GM21367 (cell line): ENCODE measurements around the gene IARS2.
"Not testable (repeated sequence)": the region's sequence is repeated elsewhere in the genome, so short reads cannot be mapped to it uniquely, and the experiment has no call there.

ENCODE experiments used
- ATAC-seq: cut with Tn5 transposase; IDR thresholded peaks from one replicate; pipeline ENCODE4 v1.9.1; 2021; ENCODE audit not compliant: unreplicated experiment

IARS2 gene

DNA sequence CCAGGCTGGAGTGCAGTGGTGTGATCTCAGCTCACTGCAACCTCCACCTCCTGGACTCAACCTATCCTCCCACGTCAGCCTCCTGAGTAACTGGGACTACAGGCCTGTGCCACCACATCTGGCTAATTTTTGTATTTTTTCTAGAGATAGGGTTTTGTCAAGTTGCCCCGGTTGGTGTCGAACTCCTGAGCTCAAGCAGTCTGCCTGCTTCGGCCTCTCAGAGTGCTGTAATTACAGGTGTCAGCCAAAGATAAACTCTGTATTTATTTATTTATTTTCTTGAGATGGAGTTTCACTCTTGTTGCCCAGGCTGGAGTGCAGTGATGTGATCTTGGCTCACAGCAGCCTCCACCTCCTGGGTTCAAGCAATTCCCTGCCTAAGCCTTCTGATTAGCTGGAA lies 18.7 kb downstream of the IARS2 start:
- not testable (repeated sequence) for ATAC-seq

GRCh38 chr1:220113136-220113695 lies 19.3 kb downstream of the IARS2 start:
- ATAC-seq: no peak

DNA sequence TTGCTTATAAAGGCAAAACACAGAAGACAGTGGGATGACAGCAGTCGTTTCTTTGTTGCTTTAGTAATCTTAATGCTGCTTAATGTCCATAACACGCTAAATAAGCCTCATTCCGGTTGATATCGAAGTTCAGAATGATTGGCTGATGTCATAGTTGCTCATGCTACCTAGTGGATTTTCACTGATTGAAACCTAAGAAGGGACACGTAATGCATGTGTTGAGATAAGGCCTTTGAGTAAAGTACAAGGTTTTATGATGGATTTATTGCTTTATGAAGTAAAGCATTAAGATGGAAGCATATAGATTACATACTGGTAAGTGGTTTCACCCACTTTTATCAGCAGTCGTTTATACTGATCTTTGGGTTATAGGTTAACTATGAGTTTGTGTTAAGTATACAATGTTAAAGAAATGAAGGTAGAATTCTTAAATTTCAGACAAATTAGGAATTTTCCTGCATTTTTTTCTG lies 25.1 kb downstream of the IARS2 start:
- no peak for ATAC-seq

- no peak for ATAC-seq
These were observed 28.0 kb downstream of the IARS2 start for GRCh38 chr1:220121791-220122530.

GRCh38 chr1:220123066-220123465 lies 29.1 kb downstream of the IARS2 start:
- ATAC-seq: no peak

DNA sequence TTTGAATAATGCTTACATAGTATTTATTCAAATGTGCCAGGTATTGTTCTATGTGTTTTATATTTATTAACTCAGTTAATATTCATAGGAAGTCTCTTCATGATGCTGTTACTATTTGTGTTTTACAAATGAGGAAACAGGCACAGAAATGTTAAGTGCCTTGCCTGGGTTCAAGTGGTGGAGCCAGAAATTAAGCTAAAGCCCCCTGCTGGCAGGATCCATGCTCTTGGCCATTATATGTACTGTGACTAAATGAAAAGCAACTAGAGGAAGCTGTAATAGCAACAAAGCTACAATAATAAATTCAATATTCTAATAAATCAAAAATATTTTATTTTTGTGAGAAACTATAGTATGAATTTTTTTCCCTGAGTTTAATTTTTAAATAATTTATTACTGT lies 30.0 kb downstream of the IARS2 start:
- no peak for ATAC-seq

GRCh38 chr1:220124542-220124941 lies 30.6 kb downstream of the IARS2 start:
- no peak for ATAC-seq

- no peak for ATAC-seq
These were observed 33.1 kb downstream of the IARS2 start for GRCh38 chr1:220127076-220127475.

- no peak for ATAC-seq
These were observed 35.7 kb downstream of the IARS2 start for GRCh38 chr1:220129479-220130210.

- ATAC-seq: no peak
These were observed 41.8 kb downstream of the IARS2 start for GRCh38 chr1:220135755-220136154.

GRCh38 chr1:220137019-220137786 lies 43.3 kb downstream of the IARS2 start:
- ATAC-seq: no peak

DNA sequence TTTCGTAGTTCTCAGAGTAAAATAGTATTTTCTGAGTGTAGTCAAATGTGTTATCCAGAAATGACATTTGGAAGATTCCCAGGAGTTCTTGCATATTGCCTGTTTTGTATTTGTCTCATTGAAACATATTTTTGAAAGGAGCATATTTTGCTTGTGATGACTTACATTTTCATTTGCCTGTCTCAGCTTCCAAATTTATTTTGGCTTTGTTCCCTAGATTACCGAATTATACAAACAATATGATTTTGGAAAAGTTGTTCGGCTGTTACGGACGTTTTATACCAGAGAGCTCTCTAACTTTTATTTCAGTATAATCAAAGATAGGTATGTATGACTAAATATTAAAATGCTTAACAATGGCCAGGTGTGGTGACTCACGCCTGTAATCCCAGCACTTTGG lies 46.0 kb downstream of the IARS2 start:
- no peak for ATAC-seq

DNA sequence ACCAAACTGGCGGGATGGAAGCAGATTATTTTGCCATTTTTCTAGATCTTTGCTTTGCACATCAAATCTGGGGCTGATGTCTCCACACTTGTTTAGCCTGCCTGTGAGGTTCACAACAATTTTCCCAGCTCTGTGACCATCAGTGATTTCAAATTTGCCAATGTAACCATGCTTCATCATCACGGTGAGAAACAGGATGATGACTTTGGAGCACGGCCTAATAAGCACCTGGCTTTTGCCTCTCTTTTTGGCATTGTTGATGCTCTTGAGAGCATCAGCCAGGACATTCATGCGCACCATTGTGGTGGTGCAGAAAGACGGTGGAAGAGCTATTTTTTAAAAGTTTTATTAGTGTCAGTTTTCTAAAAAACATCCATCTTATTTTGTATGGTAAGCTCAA lies 50.1 kb downstream of the IARS2 start:
- ATAC-seq: no peak

GRCh38 chr1:220149742-220150141 lies 55.8 kb downstream of the IARS2 start:
- ATAC-seq: no peak

DNA sequence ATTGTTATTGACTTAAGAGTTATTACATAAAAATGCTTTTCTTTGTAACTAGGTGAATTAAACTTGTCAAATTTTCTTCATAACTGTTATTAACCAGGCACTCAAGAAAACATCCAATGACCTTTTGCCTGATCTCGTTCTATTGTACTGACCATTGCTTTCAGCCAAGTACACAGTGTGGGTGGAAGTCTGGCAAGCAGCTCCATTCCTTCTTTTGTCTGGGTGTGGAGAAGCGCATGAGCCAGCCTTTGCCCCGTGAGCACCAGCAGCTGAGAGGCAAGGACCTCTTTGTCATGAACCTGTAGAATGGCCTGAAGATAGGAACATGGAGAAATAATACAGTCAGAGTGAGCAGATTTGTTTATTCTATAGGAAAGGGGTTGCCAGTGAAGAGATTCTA lies 57.5 kb downstream of the IARS2 start:
- ATAC-seq: no peak

DNA sequence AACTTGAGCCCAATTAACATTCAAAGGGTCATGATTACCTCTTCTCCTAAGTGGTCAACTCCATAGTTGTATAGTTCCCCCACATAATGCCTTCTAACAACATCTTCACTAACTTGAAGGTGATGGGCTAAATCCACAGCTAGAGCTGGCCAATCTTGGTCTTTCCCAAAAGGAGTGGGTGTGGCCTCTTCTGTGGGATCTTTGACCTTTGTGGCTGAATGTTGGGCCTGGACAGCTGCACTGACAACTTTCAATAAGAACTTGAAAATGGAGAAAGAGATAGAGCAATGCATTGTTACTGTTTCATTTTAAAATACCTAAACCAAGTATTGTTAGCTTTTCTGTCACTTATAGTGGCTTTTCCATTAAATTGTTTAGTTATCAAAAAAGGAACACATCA lies 59.2 kb downstream of the IARS2 start:
- no peak for ATAC-seq

DNA sequence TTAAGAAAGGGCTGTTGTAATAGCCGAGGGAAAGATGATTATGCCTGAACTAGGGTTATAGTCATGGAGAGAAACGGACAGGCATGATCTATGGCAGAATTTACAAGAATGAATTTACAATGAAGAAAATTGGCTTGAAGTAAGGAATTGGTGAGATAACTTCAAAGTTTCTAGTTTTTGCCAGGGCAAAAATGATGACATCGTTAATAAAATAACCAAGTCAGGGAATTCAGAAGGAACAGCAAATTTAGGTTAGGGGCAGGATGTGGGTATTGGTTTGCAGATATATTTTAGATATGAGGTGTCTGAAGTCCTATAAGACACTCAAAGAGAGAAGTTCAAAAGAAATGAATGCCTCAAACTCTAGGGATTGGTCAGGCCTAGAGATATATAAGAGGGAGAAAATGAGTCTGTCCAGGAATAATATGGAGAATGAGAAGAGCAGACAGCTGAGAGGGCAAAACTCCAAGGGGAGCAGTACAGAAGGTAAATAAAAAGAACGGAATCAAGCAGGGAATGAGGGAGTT lies 62.8 kb downstream of the IARS2 start:
- ATAC-seq: no peak

GRCh38 chr1:220157738-220158137 lies 63.8 kb downstream of the IARS2 start:
- ATAC-seq: no peak

- not testable (repeated sequence) for ATAC-seq
These were observed 64.6 kb downstream of the IARS2 start for GRCh38 chr1:220158530-220158929.

GRCh38 chr1:220159041-220159440 lies 65.1 kb downstream of the IARS2 start:
- no peak for ATAC-seq

- no peak for ATAC-seq
These were observed 66.1 kb downstream of the IARS2 start for GRCh38 chr1:220160027-220160426.
